RWPE2 (cell line): ENCODE results near the gene SHROOM3.

Experiments
- ATAC-seq: fragments of 200-7000 bp; cut with Tn5 transposase; 3 replicates; pipeline ENCODE4 v1.9.1; 2021; ENCODE audit warnings: low read depth
- DNase-seq: peaks from one replicate; pipeline ENCODE4 v3.0.0-alpha.2; 2020; ENCODE audit warnings: low spot score
- H3K27ac ChIP-seq: fragments of 450-650 bp; 2 replicates; pipeline ENCODE4 v1.5.1; 2017; ENCODE audit warnings: mild to moderate bottlenecking; ENCODE audit not compliant: poor library complexity, severe bottlenecking
- H3K27me3 ChIP-seq: fragments of 250-450 bp; sonication (Bioruptor Pico); 2 replicates; pipeline ENCODE4 v1.5.1; 2021; ENCODE audit warnings: mild to moderate bottlenecking, moderate library complexity; ENCODE audit not compliant: insufficient read depth, poor library complexity, severe bottlenecking
- H3K36me3 ChIP-seq: fragments of 250-450 bp; sonication (Bioruptor Pico); 2 replicates; pipeline ENCODE4 v1.5.1; 2020; ENCODE audit warnings: low read depth, mild to moderate bottlenecking, moderate library complexity
- H3K4me1 ChIP-seq: fragments of 250-450 bp; sonication (Bioruptor Pico); 2 replicates; pipeline ENCODE4 v1.5.1; 2021; ENCODE audit warnings: mild to moderate bottlenecking, moderate library complexity; ENCODE audit not compliant: insufficient read depth, poor library complexity, severe bottlenecking
- H3K4me3 ChIP-seq: fragments of 250-450 bp; sonication (Bioruptor Pico); 2 replicates; pipeline ENCODE4 v1.5.1; 2021; ENCODE audit warnings: mild to moderate bottlenecking, moderate library complexity; ENCODE audit not compliant: severe bottlenecking
- H3K9me3 ChIP-seq: fragments of 250-450 bp; sonication (Bioruptor Pico); 2 replicates; pipeline ENCODE4 v1.5.1; 2021; ENCODE audit warnings: mild to moderate bottlenecking, moderate library complexity; ENCODE audit not compliant: severe bottlenecking
- CTCF ChIP-seq: fragments of 450-650 bp; IDR thresholded peaks from one replicate; pipeline ENCODE4 v1.5.1; 2017; ENCODE audit warnings: mild to moderate bottlenecking, moderate library complexity; ENCODE audit not compliant: poor library complexity, severe bottlenecking

Gene SHROOM3

GRCh38 chr4:76533314-76533713, 98.3 kb downstream of the SHROOM3 start:
- no peak for DNase-seq
- no peak for ATAC-seq
- no peaks in the 10 kb centered on the region for H3K4me1 ChIP-seq
- H3K4me3 ChIP-seq, result no peak overlapping the region
- no peak overlapping the region for H3K27ac ChIP-seq
- H3K27me3 ChIP-seq, result no peaks in the 10 kb centered on the region
- TF ChIP-seq CTCF, result no peak
- no peaks in the 10 kb centered on the region for H3K9me3 ChIP-seq
- no peaks in the 10 kb centered on the region for H3K36me3 ChIP-seq

- no peak for TF ChIP-seq CTCF
- Histone ChIP-seq H3K27me3 (no peaks in the 10 kb centered on the region), H3K4me1 (no peaks in the 10 kb centered on the region), H3K4me3 (no peak overlapping the region), H3K9me3 (no peaks in the 10 kb centered on the region), H3K36me3 (no peaks in the 10 kb centered on the region), H3K27ac (no peak overlapping the region)
- ATAC-seq (no peak), DNase-seq (no peak)
These were observed 100.8 kb downstream of the SHROOM3 start for GRCh38 chr4:76535603-76536372.

GRCh38 chr4:76536373-76536689, 101.3 kb downstream of the SHROOM3 start:
- Histone ChIP-seq H3K36me3 (no peaks in the 10 kb centered on the region), H3K9me3 (no peaks in the 10 kb centered on the region), H3K27ac (no peak overlapping the region), H3K4me3 (no peak overlapping the region), H3K4me1 (no peaks in the 10 kb centered on the region), H3K27me3 (no peaks in the 10 kb centered on the region)
- ATAC-seq, result no peak
- DNase-seq, result no peak
- TF ChIP-seq CTCF, result no peak

GRCh38 chr4:76538296-76538695, 103.3 kb downstream of the SHROOM3 start:
- Histone ChIP-seq H3K36me3 (no peaks in the 10 kb centered on the region), H3K9me3 (no peaks in the 10 kb centered on the region), H3K4me3 (no peak overlapping the region), H3K4me1 (no peaks in the 10 kb centered on the region), H3K27ac (no peak overlapping the region), H3K27me3 (no peaks in the 10 kb centered on the region)
- TF ChIP-seq CTCF, result no peak
- DNase-seq (no peak), ATAC-seq (no peak)

GRCh38 chr4:76539979-76540378, 105.0 kb downstream of the SHROOM3 start:
- no peak overlapping the region for H3K27ac ChIP-seq
- ATAC-seq (no peak), DNase-seq (no peak)
- no peak for TF ChIP-seq CTCF
- no peaks in the 10 kb centered on the region for H3K27me3 ChIP-seq
- no peaks in the 10 kb centered on the region for H3K9me3 ChIP-seq
- H3K4me3 ChIP-seq, result no peak overlapping the region
- H3K4me1 ChIP-seq, result no peaks in the 10 kb centered on the region
- no peaks in the 10 kb centered on the region for H3K36me3 ChIP-seq
